Measurements from ENCODE around the gene DHX58. TPM values are rescaled to one million over a fixed set of nuclear protein-coding genes. Genes with fewer than 3 reads are reported as not detected.

Gene DHX58
- total RNA-seq, 4 donors from 2014 or later, result 12.9 to 21.3 (median 16.2) TPM

DNA sequence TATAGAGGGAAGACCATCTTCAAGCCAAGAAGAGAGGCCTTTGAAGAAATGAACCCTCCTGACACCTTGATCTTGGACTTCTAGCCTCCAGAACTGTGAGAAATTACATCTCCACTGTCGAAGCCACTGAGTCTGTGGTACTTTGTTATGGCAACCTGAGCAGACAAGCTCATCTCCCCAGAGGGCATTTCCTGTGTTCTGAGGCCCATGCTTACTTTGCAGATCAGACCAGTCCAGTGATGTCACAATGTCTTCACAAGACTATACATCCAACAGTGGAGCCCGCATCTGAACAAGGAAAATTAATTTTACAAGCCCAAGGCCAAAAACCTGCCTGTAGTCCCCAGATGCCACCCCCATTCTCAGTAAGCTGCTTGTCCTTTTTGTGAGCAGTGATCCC lies 47.3 kb downstream of the DHX58 start:
- Histone ChIP-seq H3K4me1 (no peaks in the 10 kb centered on the region), H3K36me3 (no peaks in the 10 kb centered on the region), H3K9me3 (no peaks in the 10 kb centered on the region), H3K27me3 (no peaks in the 10 kb centered on the region), H3K4me3 (no peak overlapping the region), H3K27ac (no peak overlapping the region)
- TF ChIP-seq POLR2A (IDR thresholded peaks at IDR 0.05), result no peak
- TF ChIP-seq, protein P1, sequence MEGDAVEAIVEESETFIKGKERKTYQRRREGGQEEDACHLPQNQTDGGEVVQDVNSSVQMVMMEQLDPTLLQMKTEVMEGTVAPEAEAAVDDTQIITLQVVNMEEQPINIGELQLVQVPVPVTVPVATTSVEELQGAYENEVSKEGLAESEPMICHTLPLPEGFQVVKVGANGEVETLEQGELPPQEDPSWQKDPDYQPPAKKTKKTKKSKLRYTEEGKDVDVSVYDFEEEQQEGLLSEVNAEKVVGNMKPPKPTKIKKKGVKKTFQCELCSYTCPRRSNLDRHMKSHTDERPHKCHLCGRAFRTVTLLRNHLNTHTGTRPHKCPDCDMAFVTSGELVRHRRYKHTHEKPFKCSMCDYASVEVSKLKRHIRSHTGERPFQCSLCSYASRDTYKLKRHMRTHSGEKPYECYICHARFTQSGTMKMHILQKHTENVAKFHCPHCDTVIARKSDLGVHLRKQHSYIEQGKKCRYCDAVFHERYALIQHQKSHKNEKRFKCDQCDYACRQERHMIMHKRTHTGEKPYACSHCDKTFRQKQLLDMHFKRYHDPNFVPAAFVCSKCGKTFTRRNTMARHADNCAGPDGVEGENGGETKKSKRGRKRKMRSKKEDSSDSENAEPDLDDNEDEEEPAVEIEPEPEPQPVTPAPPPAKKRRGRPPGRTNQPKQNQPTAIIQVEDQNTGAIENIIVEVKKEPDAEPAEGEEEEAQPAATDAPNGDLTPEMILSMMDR (IDR thresholded peaks at IDR 0.05), result no peak
- DNase-seq, result no peak
- intact Hi-C loops (cut with DNase I; ENCODE audit: low total_unique reads), result loop anchor here (5.0 kb wide), 1 partner anchor 52 kb away; no protein-coding TSS in a partner anchor

DNA sequence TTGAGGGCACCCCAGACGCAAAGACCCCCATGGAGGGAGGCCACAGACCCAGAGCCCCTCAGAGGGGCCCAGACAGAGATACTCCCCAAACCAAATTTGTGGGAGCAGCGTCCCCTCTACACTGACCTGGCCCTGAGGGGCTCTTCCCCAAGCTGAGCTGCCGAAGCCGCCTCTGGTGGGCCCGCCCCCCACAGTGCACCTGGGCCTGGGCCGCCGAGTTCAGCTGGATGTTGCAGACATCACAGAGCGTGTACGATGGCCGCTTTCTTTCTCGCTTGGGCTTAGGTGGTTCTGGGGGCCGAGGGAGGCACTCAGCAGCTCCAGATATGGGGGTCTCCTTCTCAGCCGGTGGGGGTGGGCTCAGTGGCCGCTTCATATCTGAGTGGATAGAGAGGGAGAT lies 49.8 kb downstream of the DHX58 start:
- H3K36me3 ChIP-seq, result no peaks in the 10 kb centered on the region
- intact Hi-C loops (cut with DNase I; ENCODE audit: low total_unique reads), result no loop called here
- DNase-seq, result no peak
- H3K27ac ChIP-seq, result no peak overlapping the region
- no peak overlapping the region for H3K4me3 ChIP-seq
- TF ChIP-seq, protein P1 (IDR thresholded peaks at IDR 0.05), result no peak
- TF ChIP-seq POLR2A (IDR thresholded peaks at IDR 0.05), result no peak
- no peaks in the 10 kb centered on the region for H3K27me3 ChIP-seq
- H3K9me3 ChIP-seq, result no peaks in the 10 kb centered on the region
- H3K4me1 ChIP-seq, result no peaks in the 10 kb centered on the region

DNA sequence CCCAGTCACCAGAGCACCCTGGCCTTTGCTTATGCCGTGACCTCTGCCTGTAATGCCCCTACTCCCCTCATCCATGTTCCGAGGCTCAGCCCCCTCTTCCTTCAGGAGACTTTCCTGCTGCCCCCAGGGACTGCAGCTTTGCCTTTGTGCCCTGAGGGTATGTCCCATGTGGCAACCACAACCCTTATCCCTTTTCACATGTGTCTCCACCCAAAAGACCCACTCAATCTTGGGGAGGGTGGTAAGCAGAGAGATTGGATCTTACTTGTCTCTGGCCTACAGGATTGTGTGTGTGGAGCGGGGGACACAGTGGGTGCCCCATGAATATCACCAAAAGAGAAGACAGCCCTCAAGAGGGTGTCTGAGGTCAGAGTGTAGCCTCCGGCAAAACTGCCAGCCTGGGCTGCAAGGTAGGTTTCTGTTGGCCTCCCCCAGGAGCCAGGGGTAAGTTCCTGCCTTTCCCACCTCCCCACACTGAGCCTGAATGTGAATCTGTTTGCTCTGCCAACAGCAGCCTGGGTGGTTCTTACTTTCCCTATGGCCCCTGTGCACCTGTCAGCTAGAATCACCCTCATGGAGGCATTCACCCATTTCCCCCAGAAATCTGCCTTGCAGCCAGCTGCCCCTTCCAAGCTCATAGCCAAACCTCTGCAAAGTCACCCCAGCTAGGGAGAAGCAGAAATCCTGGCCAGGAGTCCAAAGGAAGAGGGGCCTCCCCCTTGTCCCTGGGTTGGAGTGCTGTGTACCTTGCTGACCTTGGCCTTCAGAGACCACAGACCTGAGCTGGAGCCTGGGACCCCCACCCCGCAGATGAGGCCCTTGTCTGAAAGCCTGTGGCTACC lies 50.6 kb downstream of the DHX58 start:
- H3K36me3 ChIP-seq, result no peaks in the 10 kb centered on the region
- intact Hi-C loops (cut with DNase I; ENCODE audit: low total_unique reads), result no loop called here
- H3K27ac ChIP-seq, result no peak overlapping the region
- no peak for TF ChIP-seq POLR2A (IDR thresholded peaks at IDR 0.05)
- TF ChIP-seq, protein P1 (IDR thresholded peaks at IDR 0.05), result no peak
- no peaks in the 10 kb centered on the region for H3K27me3 ChIP-seq
- H3K4me3 ChIP-seq, result no peak overlapping the region
- DNase-seq, result no peak
- no peaks in the 10 kb centered on the region for H3K4me1 ChIP-seq
- no peaks in the 10 kb centered on the region for H3K9me3 ChIP-seq

DNA sequence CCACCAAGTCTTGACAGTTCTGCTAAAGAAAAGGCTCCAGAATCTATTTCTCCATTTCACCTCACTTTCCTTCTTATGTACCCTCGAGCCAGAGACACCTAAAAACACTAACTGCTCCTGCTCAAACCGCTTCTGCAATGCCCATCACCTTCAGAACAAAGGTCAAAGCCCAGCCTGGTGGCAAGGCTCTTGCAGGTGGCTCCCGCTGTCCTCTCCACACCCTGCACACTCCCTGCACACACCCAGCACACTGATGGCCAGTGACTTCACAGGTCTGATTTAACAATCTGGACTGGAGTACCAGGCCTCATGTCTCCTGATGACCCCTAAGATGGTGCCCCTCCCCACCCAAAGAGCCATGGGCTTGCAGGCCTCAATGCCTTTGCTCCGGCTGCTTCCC lies 52.3 kb downstream of the DHX58 start:
- TF ChIP-seq, protein P1 (IDR thresholded peaks at IDR 0.05), result no peak
- no peak for TF ChIP-seq POLR2A (IDR thresholded peaks at IDR 0.05)

DNA sequence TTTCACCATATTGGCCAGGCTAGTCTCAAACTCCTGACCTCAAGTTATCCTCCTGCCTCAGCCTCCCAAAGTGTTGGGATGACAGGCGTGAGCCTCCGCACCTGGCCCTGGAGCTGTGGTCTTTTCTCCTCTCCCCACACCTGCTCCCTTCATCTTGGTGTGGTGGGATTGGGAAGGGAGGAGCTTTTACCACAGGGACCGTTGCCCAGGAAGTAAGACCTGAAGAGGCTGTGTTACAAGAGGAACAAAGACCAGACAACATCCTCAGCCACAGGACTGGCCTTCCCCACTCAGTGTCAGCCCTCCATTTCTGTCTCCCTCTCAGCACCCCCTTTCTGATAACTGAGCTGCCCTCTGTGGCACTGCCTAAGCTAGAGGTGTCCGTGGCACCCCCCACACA lies 52.7 kb downstream of the DHX58 start:
- Histone ChIP-seq H3K9me3 (no peaks in the 10 kb centered on the region), H3K27me3 (peaks cover 0 to 6% of the 10 kb centered on the region in 2 donors), H3K36me3 (no peaks in the 10 kb centered on the region), H3K4me1 (no peaks in the 10 kb centered on the region), H3K27ac (no peak overlapping the region), H3K4me3 (no peak overlapping the region)
- no peak for TF ChIP-seq POLR2A (IDR thresholded peaks at IDR 0.05)
- TF ChIP-seq, protein P1 (IDR thresholded peaks at IDR 0.05), result no peak
- intact Hi-C loops (cut with DNase I; ENCODE audit: low total_unique reads), result no loop called here
- no peak for DNase-seq

More for the DNA sequence above, 52.3 kb downstream of the DHX58 start:
- intact Hi-C loops (cut with DNase I; ENCODE audit: low total_unique reads), result no loop called here
- Histone ChIP-seq H3K4me1 (no peaks in the 10 kb centered on the region), H3K27me3 (peaks cover 0 to 4% of the 10 kb centered on the region in 2 donors), H3K9me3 (no peaks in the 10 kb centered on the region), H3K27ac (no peak overlapping the region), H3K4me3 (no peak overlapping the region), H3K36me3 (no peaks in the 10 kb centered on the region)
- no peak for DNase-seq

Data from uterus (tissue), 4 donors.